NCI-H2171 (cell line): ENCODE measurements around the gene SIDT1.

ENCODE experiments used
- DNase-seq: peaks from one replicate; lab custom pipeline; 2025; lab: John Stamatoyannopoulos, UW

Gene SIDT1

GRCh38 chr3:113546414-113546893 lies 14.1 kb downstream of the SIDT1 start:
- DNase-seq = no peak

- DNase-seq = no peak
Measured at GRCh38 chr3:113548501-113548900, 16.1 kb downstream of the SIDT1 start.

DNA sequence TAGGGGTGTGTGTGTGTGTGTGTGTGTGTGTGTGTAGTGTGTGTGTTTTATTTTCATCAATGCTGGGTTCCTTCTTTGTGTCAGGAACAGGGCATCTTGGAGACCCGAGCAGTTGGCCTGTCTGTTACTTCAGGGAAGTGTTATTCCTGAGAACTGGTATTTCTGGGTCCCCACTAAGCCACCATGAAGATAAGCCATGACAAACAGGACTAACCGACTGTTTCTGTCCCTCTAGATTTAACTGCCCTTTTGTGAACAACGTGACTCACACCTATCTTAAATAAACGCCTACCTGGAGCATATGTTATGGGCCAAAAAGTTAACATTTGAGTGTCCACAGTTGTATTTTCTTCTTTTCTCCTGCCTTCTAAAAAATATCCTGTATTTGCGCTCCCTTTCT lies 19.5 kb downstream of the SIDT1 start:
- no peak for DNase-seq

DNA sequence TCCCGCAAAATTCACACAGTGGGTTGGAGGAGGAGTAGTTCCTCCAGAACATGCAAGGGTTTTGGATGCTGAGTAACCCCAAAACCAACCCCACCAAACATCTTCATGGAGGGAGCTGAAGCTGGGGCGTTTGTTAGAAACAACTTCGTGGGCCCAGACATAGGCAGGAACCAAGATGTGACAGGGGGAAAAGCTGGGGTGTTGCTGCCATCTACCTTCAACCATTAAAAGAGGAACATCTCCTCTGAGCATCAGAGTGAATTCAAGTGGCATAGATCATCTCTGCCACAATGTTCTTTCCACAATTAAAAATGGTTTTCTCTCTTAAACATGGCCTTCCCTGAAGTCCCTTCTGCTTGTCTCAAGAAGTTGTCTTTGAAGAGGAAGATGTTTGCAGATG lies 20.5 kb downstream of the SIDT1 start:
- no peak for DNase-seq

GRCh38 chr3:113555138-113555537 lies 22.8 kb downstream of the SIDT1 start:
- DNase-seq = no peak

DNA sequence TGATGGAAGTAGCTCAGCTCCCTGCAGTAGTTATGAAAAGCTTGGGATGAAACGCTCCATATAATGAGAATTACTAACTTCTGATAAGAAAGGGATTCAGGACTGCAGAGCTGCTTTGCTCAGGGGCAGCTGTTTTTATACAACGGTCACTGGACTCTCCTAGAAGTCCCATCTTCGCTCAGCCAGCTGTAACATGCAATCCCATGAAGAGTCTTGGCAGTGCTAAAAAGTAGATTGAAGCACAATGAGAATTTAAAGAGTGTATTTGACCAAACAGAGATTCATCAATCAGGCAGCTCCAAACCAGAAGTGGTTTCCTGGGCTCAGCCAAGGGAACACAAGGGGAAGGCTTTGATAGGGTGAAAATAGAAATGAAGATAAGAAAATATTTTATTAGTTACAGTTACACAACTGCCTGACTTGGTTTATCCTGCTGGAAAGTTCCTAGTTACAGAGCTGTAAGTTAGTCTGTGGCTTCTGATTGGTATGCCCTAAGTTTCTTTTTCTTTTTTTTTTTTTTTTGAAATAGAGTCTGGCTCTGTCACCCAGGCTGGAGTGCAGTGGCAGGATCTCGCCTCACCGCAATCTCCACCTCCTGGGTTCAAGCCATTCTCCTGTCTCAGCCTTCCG lies 24.1 kb downstream of the SIDT1 start:
- no peak for DNase-seq

GRCh38 chr3:113556946-113557335 lies 24.6 kb downstream of the SIDT1 start:
- DNase-seq = no peak

DNA sequence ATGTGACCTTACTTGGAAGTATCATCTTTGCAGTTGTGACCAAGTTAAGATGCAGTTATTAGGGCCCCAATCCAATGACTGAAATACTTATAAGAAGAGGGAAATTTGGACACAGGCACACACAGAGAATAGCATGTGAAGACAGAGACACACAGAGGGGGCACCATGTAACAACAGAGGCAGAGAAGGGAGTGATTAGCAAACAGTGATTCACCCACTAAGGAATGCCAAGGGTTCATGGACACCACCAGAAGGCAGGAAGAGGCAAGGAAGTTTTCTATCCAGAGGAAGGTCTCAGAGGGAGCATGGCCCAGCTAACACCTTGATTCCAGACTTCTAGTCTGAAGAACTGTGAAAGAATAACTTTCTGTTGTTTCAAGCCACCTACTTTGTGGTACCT lies 25.0 kb downstream of the SIDT1 start:
- no peak for DNase-seq

DNA sequence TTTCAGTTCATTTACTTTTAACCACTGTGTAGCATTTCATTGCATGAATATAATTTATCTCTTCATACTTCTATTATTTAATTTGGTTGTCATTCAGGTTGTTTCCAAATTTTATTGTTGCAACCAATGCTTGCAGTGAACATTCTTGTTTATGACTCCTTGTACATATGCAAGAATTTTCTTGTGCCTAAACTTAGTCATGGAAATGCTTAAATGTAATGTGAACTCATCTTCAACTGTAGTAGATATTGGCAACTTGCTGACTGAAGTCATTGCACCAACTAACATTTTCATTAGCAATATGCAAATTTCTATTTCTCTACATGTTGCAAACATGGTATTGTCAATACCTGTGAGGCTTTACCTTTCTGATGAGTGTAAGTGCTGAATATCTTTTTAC lies 26.7 kb downstream of the SIDT1 start:
- DNase-seq = no peak

- DNase-seq = no peak
Measured at GRCh38 chr3:113560271-113560670, 27.9 kb downstream of the SIDT1 start.

- DNase-seq = no peak
Measured at GRCh38 chr3:113560831-113561623, 28.7 kb downstream of the SIDT1 start.

DNA sequence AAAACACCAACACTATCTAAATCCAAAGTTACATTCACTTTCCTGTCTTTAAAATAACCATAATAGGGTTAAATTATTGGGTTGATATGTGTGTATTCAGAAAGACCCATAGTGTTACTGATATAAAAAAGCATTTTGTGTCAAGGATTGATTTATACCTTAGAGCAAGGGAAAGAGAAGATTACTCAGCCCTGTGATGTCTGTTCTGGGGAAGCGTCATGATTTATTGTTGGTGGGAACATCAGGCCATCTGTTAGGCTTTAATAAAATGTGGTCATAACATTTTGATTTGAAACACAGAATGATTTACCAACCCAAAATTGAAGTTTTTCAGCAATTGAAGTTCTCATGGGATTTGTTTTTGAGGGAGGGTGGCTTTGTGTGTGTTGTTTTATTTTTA lies 33.2 kb downstream of the SIDT1 start:
- no peak for DNase-seq

- no peak for DNase-seq
Measured at GRCh38 chr3:113570158-113570557, 37.8 kb downstream of the SIDT1 start.

DNA sequence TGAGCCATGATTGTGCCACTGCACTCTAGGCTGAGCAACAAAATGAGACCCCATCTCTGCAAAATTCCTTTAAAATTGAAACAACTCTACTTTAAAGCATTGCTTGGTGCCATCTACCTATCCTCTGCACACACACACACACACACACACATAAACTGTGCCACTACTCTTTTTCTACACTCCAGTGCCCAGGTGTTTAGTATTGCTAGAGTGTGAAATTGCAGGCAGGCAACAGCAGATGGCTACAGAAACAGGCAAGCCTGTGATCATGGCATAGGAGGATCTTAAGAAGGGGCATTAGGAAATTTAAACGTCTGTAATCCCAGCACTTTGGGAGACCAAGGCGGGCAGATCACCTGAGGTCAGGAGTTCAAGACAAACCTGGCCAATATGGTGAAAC lies 39.0 kb downstream of the SIDT1 start:
- DNase-seq = no peak

GRCh38 chr3:113573728-113574127 lies 41.4 kb downstream of the SIDT1 start:
- DNase-seq = no peak

DNA sequence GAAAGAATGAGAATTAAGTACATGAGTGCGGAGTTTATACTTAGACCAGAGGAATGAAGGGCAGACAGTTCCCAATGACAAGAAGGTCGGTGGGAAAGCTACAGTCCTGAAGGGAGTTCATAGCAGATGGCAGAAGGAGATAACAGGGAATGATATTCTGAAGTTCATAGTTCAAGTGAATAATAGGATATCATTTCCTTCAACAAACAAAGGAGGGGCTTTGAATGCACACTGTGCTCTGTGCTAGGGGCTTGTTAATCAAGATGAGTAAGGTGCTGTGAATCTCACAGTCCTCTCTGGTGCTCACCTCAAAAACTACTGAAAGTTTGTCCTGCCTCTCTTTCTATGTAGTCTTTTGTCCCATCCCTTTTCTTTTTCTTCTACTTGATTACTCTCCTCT lies 41.9 kb downstream of the SIDT1 start:
- DNase-seq = no peak

- no peak for DNase-seq
Measured at GRCh38 chr3:113575206-113575605, 42.9 kb downstream of the SIDT1 start.

GRCh38 chr3:113585228-113585627 lies 52.9 kb downstream of the SIDT1 start:
- no peak for DNase-seq

- DNase-seq = no peak
Measured at GRCh38 chr3:113585720-113586119, 53.4 kb downstream of the SIDT1 start.

DNA sequence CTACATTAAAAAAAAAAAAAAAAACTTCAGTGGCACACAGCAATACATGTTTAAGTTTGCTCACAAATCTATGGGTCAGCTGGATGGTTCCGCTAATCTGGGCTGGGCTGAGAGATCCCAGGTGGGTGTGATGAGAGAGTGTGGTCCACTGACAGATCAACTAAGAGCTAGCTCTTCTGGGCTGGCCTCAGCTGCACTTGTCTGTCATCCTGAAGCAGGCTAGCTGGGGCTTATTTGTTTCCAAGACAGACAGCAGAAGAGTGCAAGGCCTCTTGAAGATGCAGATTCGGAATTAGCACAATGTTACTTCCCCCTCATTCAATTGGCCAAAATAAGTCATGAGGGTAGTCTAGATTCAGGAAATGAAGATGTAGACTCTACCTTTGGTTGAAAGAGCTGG lies 56.5 kb downstream of the SIDT1 start:
- DNase-seq = no peak

DNA sequence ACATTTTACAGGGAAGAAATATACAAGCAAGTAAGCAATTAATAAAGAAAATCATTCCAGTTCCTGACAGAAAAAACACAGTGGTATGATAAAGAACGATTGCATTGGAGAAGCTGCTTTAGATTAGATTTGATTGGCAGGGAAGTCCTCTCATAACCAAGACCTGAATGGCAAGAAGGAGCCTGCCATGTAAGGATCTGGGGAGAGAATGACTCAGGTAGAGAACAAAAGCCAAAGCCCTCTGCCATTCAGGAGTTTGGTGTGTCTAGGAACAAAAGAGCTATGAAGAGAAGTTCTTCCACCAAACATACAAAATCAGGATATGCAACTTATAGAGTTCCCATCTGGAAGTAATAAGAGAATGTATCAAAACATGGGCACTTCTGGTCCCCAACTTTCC lies 57.6 kb downstream of the SIDT1 start:
- DNase-seq = no peak

DNA sequence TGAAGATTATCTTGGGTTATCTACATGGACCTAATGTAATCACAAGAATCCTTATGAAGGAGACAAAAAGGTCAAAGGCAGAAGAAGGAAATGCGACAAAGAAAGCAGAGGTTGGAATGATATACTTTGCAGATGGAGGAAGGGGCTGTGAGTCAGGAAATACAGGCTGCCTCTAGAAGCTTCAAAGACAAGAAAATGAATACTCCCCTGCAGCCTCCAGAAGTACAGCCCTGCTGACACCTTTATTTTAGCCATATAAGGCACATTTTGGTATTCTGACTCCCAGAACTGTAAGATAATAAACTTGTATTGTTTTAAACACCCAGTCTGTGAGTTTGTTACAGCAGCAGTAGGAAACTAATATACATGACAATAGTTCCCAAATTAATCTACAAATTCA lies 58.6 kb downstream of the SIDT1 start:
- no peak for DNase-seq

DNA sequence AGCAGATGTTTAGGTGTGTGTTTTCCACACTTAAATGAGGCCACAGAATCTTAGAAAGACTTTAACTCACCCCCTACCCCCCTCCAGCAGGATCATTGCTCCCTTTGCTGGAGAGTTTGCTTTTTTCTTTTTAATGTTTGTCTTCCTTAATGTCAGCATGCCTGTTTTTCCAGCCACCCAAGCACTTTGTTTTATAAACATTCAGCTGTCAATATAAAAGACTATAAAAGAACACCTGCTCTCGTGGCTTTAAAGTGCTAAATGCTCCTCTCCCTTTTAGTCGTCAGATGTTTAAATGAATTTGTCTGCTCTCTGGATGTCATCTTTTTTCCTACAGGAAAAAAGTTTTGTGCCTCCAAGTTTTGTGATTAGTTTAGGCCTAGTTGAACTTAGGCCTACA lies 61.7 kb downstream of the SIDT1 start:
- DNase-seq = no peak
